Thyroid gland (tissue), 4 donors: ENCODE measurements around the gene ACKR3. TPM values are rescaled to one million over a fixed set of nuclear protein-coding genes. Genes with fewer than 3 reads are reported as not detected.

Source experiments
- DNase-seq, 2 donors: peaks; one replicate each; pipeline ENCODE4 v3.0.0-alpha.2; 2019
- H3K27ac ChIP-seq, 3 donors: fragments of 200-600 bp; sonication (generic); 1 replicate in 2 of 3; 2 replicates in 1 of 3; pipeline ENCODE4 v1.5.1; 2016 to 2019; ENCODE audit warnings: mild to moderate bottlenecking in 1 of 3, moderate library complexity in 1 of 3
- H3K27me3 ChIP-seq: fragments of 200-600 bp; sonication (generic); one replicate; pipeline ENCODE4 v1.5.1; 2019
- H3K36me3 ChIP-seq, 2 donors: fragments of 200-600 bp; sonication (generic); one replicate each; pipeline ENCODE4 v1.5.1; 2016 to 2019
- H3K4me1 ChIP-seq, 2 donors: fragments of 200-600 bp; sonication (generic); one replicate each; pipeline ENCODE4 v1.5.1; 2017 to 2019
- H3K4me3 ChIP-seq, 3 donors: fragments of 200-600 bp; sonication (generic); replicated peaks in 1 of 3; 1 replicate in 2 of 3; 2 replicates in 1 of 3; pipeline ENCODE4 v1.5.1; 2016; ENCODE audit warnings: mild to moderate bottlenecking in 1 of 3
- H3K9me3 ChIP-seq: fragments of 200-600 bp; sonication (generic); one replicate; pipeline ENCODE4 v1.5.1; 2017
- CTCF ChIP-seq, 6 experiments: fragments of 200-600 bp in 3 of 6; fragments of 450-650 bp in 3 of 6; sonication (generic) in 3 of 6; IDR thresholded peaks; one replicate each; pipeline ENCODE4 v1.5.1; 2016 to 2019; ENCODE audit warnings: antibody characterized with exemption in 6 of 6, mild to moderate bottlenecking in 2 of 6, inconsistent platforms in 1 of 6, moderate library complexity in 1 of 6
- POLR2A ChIP-seq, 2 donors: fragments of 450-650 bp; IDR thresholded peaks; one replicate each; pipeline ENCODE4 v1.6.1; 2017; ENCODE audit warnings: antibody characterized with exemption in 2 of 2, mild to moderate bottlenecking in 2 of 2, moderate library complexity in 1 of 2
- WGBS, 2 donors: methylation state at CpG; one replicate each; pipeline ENCODE4 v1.1.5; 2017; 5-methylcytosine and 5-hydroxymethylcytosine counted together
- intact Hi-C: fragments of 100-400 bp; cut with DNase I; formaldehyde crosslinking; loops from one replicate; pipeline ENCODE4 v1.15.1; 2023
- total RNA-seq, 4 donors: library from RNA; depleted of rRNA; stranded (reverse); fragments of >200 nt; gene quantifications; one replicate each; pipeline ENCODE4 v1.2.3, GENCODE V29; 2016

ACKR3 gene
- total RNA-seq, 4 donors from 2014 or later = 32.2 to 68.5 (median 54.8) TPM

- 74 to 90% methylated on average over 6 of the region's 6 CpGs for WGBS, 2 donors
- Histone ChIP-seq H3K4me1 (no peaks in the 10 kb centered on the region), H3K4me3 (no peak overlapping the region), H3K27ac (no peak overlapping the region), H3K36me3 (no peaks in the 10 kb centered on the region), H3K27me3 (no peaks in the 10 kb centered on the region), H3K9me3 (no peaks in the 10 kb centered on the region)
- TF ChIP-seq CTCF (IDR thresholded peaks at IDR 0.05) (no peak), POLR2A (IDR thresholded peaks at IDR 0.05) (no peak)
- no peak for DNase-seq
- intact Hi-C loops = no loop called here
Observed at GRCh38 chr2:236558993-236559978, 10.3 kb upstream of the ACKR3 start.

- DNase-seq = no peak
- H3K27ac ChIP-seq = no peak overlapping the region
- H3K4me1 ChIP-seq = peaks cover 7 to 17% of the 10 kb centered on the region in 2 donors
- no peaks in the 10 kb centered on the region for H3K9me3 ChIP-seq
- no peaks in the 10 kb centered on the region for H3K36me3 ChIP-seq
- no peak overlapping the region for H3K4me3 ChIP-seq
- WGBS, 2 donors = 95 to 96% methylated on average over 3 of the region's 3 CpGs
- H3K27me3 ChIP-seq = no peaks in the 10 kb centered on the region
- intact Hi-C loops = loop anchor here (10.0 kb wide), 2 partner anchors 47 to 463 kb away; no protein-coding TSS in a partner anchor
- TF ChIP-seq POLR2A (IDR thresholded peaks at IDR 0.05) (no peak), CTCF (IDR thresholded peaks at IDR 0.05) (no peak)
Observed at GRCh38 chr2:236561874-236562273, 7.8 kb upstream of the ACKR3 start.

- 72 to 79% methylated on average over 5 of the region's 5 CpGs for WGBS, 2 donors
- intact Hi-C loops = loop anchor here (10.0 kb wide), 2 partner anchors 48 to 462 kb away; no protein-coding TSS in a partner anchor
Observed at GRCh38 chr2:236562434-236562833, 7.2 kb upstream of the ACKR3 start.

GRCh38 chr2:236563953-236564352 is 5.7 kb upstream of the ACKR3 start:
- Histone ChIP-seq H3K27me3 (no peaks in the 10 kb centered on the region), H3K4me1 (peaks cover 20 to 25% of the 10 kb centered on the region in 2 donors), H3K9me3 (no peaks in the 10 kb centered on the region), H3K4me3 (no peak overlapping the region), H3K27ac (no peak overlapping the region), H3K36me3 (no peaks in the 10 kb centered on the region)
- WGBS, 2 donors = 94 to 97% methylated on average over 4 of the region's 4 CpGs
- TF ChIP-seq POLR2A (IDR thresholded peaks at IDR 0.05) (no peak), CTCF (IDR thresholded peaks at IDR 0.05) (no peak)
- DNase-seq = no peak
- intact Hi-C loops = loop anchor here (10.0 kb wide), 2 partner anchors 49 to 461 kb away; no protein-coding TSS in a partner anchor

More at GRCh38 chr2:236562434-236562833, 7.2 kb upstream of the ACKR3 start:
- peak; percentile 71 to 77 for DNase-seq
- TF ChIP-seq POLR2A (IDR thresholded peaks at IDR 0.05) (no peak), CTCF (IDR thresholded peaks at IDR 0.05) (peak; percentile 57 to 99 (median 89))
- Histone ChIP-seq H3K4me1 (peaks cover 13 to 22% of the 10 kb centered on the region in 2 donors), H3K27ac (no peak overlapping the region), H3K27me3 (no peaks in the 10 kb centered on the region), H3K9me3 (no peaks in the 10 kb centered on the region), H3K36me3 (no peaks in the 10 kb centered on the region), H3K4me3 (no peak overlapping the region)

GRCh38 chr2:236565212-236565611 is 4.4 kb upstream of the ACKR3 start:
- TF ChIP-seq POLR2A (IDR thresholded peaks at IDR 0.05) (no peak), CTCF (IDR thresholded peaks at IDR 0.05) (no peak)

More at GRCh38 chr2:236565212-236565611, 4.4 kb upstream of the ACKR3 start:
- intact Hi-C loops = loop anchor here (10.0 kb wide), 2 partner anchors 50 to 460 kb away; no protein-coding TSS in a partner anchor
- no peak for DNase-seq
- Histone ChIP-seq H3K27me3 (no peaks in the 10 kb centered on the region), H3K36me3 (no peaks in the 10 kb centered on the region), H3K27ac (peak overlapping the region in 1 of 3 donors; percentile 28), H3K4me1 (peaks cover 25 to 28% of the 10 kb centered on the region in 2 donors), H3K4me3 (no peak overlapping the region), H3K9me3 (no peaks in the 10 kb centered on the region)
- 35 to 42% methylated on average over 3 of the region's 3 CpGs for WGBS, 2 donors
